Neutrophil (primary cell): ENCODE data around the gene GABBR2.
A peak's percentile ranks its signal among the peaks of the same experiment; 100 is the strongest.

Experiments used
- H3K27ac ChIP-seq: fragments of 200-600 bp; sonication (generic); 2 replicates; pipeline ENCODE4 v1.5.1; 2016; ENCODE audit warnings: mild to moderate bottlenecking, moderate library complexity
- H3K27me3 ChIP-seq: fragments of 200-600 bp; sonication (generic); 2 replicates; pipeline ENCODE4 v1.6.0; 2016; ENCODE audit warnings: mild to moderate bottlenecking
- H3K36me3 ChIP-seq: fragments of 200-600 bp; sonication (generic); 2 replicates; pipeline ENCODE4 v1.5.1; 2017
- H3K4me1 ChIP-seq, 2 experiments: fragments of 200-600 bp in 1 of 2; sonication (generic) in 1 of 2; 1 replicate in 1 of 2; 2 replicates in 1 of 2; pipeline versions ENCODE4 v1.5.1 to v1.6.1; 2013 to 2016; ENCODE audit warnings: low read depth in 1 of 2, low read length in 1 of 2, mild to moderate bottlenecking in 1 of 2, moderate library complexity in 1 of 2; ENCODE audit not compliant: control insufficient read depth in 1 of 2, insufficient read depth in 1 of 2
- H3K4me3 ChIP-seq, 2 experiments: fragments of 200-600 bp in 1 of 2; sonication (generic) in 1 of 2; 1 replicate in 1 of 2; 2 replicates in 1 of 2; pipeline ENCODE4 v1.5.1; 2013 to 2016; ENCODE audit warnings: low read depth in 1 of 2, low read length in 1 of 2, mild to moderate bottlenecking in 1 of 2, moderate library complexity in 1 of 2
- H3K9me3 ChIP-seq: fragments of 200-600 bp; sonication (generic); 2 replicates; pipeline ENCODE4 v1.5.1; 2016
- CTCF ChIP-seq: fragments of 200-600 bp; sonication (generic); IDR thresholded peaks from 2 replicates; pipeline ENCODE4 v1.5.1; 2016; ENCODE audit warnings: antibody characterized with exemption

Gene GABBR2

GRCh38 chr9:98318834-98319478, 389.8 kb downstream of the GABBR2 start:
- no peaks in the 10 kb centered on the region for H3K9me3 ChIP-seq
- no peak for TF ChIP-seq CTCF

GRCh38 chr9:98318041-98318790, 390.5 kb downstream of the GABBR2 start:
- H3K4me1 ChIP-seq = peaks cover 0 to 6% of the 10 kb centered on the region in 2 experiments
- TF ChIP-seq CTCF = no peak
- peaks cover 5% of the 10 kb centered on the region for H3K27me3 ChIP-seq
- H3K36me3 ChIP-seq = no peaks in the 10 kb centered on the region
- no peak overlapping the region for H3K27ac ChIP-seq
- no peaks in the 10 kb centered on the region for H3K9me3 ChIP-seq
- no peak overlapping the region for H3K4me3 ChIP-seq

More at GRCh38 chr9:98318834-98319478, 389.8 kb downstream of the GABBR2 start:
- Histone ChIP-seq H3K27me3 (peaks cover 5% of the 10 kb centered on the region), H3K36me3 (no peaks in the 10 kb centered on the region), H3K27ac (no peak overlapping the region), H3K4me3 (no peak overlapping the region), H3K4me1 (peaks cover 0 to 6% of the 10 kb centered on the region in 2 experiments)

GRCh38 chr9:98317134-98317857, 391.4 kb downstream of the GABBR2 start:
- no peak for TF ChIP-seq CTCF

GRCh38 chr9:98316445-98317133, 392.1 kb downstream of the GABBR2 start:
- no peak for TF ChIP-seq CTCF
- Histone ChIP-seq H3K36me3 (no peaks in the 10 kb centered on the region), H3K4me3 (no peak overlapping the region), H3K4me1 (peaks cover 0 to 6% of the 10 kb centered on the region in 2 experiments), H3K27ac (no peak overlapping the region), H3K27me3 (peaks cover 5% of the 10 kb centered on the region), H3K9me3 (no peaks in the 10 kb centered on the region)

More at GRCh38 chr9:98317134-98317857, 391.4 kb downstream of the GABBR2 start:
- peaks cover 5% of the 10 kb centered on the region for H3K27me3 ChIP-seq
- H3K27ac ChIP-seq = no peak overlapping the region
- no peak overlapping the region for H3K4me3 ChIP-seq
- H3K9me3 ChIP-seq = no peaks in the 10 kb centered on the region
- no peaks in the 10 kb centered on the region for H3K36me3 ChIP-seq
- peaks cover 0 to 6% of the 10 kb centered on the region in 2 experiments for H3K4me1 ChIP-seq

- Histone ChIP-seq H3K9me3 (no peaks in the 10 kb centered on the region), H3K27me3 (peaks cover 5% of the 10 kb centered on the region), H3K27ac (no peak overlapping the region), H3K36me3 (no peaks in the 10 kb centered on the region), H3K4me3 (no peak overlapping the region), H3K4me1 (peaks cover 0 to 6% of the 10 kb centered on the region in 2 experiments)
- TF ChIP-seq CTCF = peak; percentile 58
Observed at GRCh38 chr9:98315551-98316060, 393.1 kb downstream of the GABBR2 start.
